A549 (cell line): ENCODE measurements around the gene LAMA3.

Source experiments
- CTCF ChIP-seq: fragments of >200 bp; sonication (Bioruptor Twin); formaldehyde crosslinking; IDR thresholded peaks from 3 replicates; pipeline ENCODE4 v1.5.1; 2016
- FOSB ChIP-seq: fragments of 250-450 bp; sonication (Bioruptor Pico); IDR thresholded peaks from 2 replicates; pipeline ENCODE4 v1.5.0; 2020; ENCODE audit warnings: mild to moderate bottlenecking, moderate library complexity
- HEYL ChIP-seq: fragments of 250-450 bp; sonication (Bioruptor Pico); IDR thresholded peaks from 2 replicates; pipeline ENCODE4 v1.8.0; 2021; ENCODE audit warnings: mild to moderate bottlenecking, moderate library complexity
- JUNB ChIP-seq: fragments of >200 bp; sonication (Bioruptor Twin); formaldehyde crosslinking; IDR thresholded peaks from 2 replicates; pipeline ENCODE4 v1.6.1; 2016
- MAX ChIP-seq: IDR thresholded peaks from 2 replicates; pipeline ENCODE4 v1.6.1; 2012
- MYC ChIP-seq: IDR thresholded peaks from 2 replicates; pipeline ENCODE4 v1.6.1; 2012; ENCODE audit warnings: mild to moderate bottlenecking, inconsistent platforms, low read length, improper control_type of control experiment, borderline replicate concordance
- POLR2A ChIP-seq: IDR thresholded peaks from 2 replicates; pipeline ENCODE4 v1.6.1; 2012; ENCODE audit warnings: mild to moderate bottlenecking, low read length
- REST ChIP-seq: fragments of 200-600 bp; sonication (generic); IDR thresholded peaks from 2 replicates; pipeline ENCODE4 v1.6.1; 2016; ENCODE audit warnings: antibody characterized with exemption, mild to moderate bottlenecking, moderate library complexity
- TF ChIP-seq, protein P1 (sequence below): fragments of 450-650 bp; IDR thresholded peaks from 2 replicates; pipeline ENCODE4 v1.6.1; 2014; ENCODE audit warnings: antibody characterized with exemption
- TF ChIP-seq, protein P2 (sequence below): fragments of >200 bp; sonication (Bioruptor Twin); formaldehyde crosslinking; IDR thresholded peaks from 2 replicates; pipeline ENCODE4 v1.6.1; 2016

- TF ChIP-seq CTCF (no peak), POLR2A (no peak), HEYL (CRISPR knock-in tag) (no peak), REST (no peak), MYC (no peak), JUNB (no peak), FOSB (CRISPR knock-in tag) (no peak), MAX (no peak)
- TF ChIP-seq, protein P1, sequence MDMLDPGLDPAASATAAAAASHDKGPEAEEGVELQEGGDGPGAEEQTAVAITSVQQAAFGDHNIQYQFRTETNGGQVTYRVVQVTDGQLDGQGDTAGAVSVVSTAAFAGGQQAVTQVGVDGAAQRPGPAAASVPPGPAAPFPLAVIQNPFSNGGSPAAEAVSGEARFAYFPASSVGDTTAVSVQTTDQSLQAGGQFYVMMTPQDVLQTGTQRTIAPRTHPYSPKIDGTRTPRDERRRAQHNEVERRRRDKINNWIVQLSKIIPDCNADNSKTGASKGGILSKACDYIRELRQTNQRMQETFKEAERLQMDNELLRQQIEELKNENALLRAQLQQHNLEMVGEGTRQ = no peak
- TF ChIP-seq, protein P2, sequence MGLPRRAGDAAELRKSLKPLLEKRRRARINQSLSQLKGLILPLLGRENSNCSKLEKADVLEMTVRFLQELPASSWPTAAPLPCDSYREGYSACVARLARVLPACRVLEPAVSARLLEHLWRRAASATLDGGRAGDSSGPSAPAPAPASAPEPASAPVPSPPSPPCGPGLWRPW = no peak
Observed at GRCh38 chr18:23977103-23977502, 287.9 kb downstream of the LAMA3 start.
